Trophoblast cell (in vitro differentiated cells and primary cell): ENCODE results near the gene EFCAB14.

Experiments
- DNase-seq, 2 donors: peaks; one replicate each; pipeline ENCODE4 v3.0.0-alpha.2; 2016
- H2AFZ ChIP-seq: 2 replicates; pipeline ENCODE4 v1.6.1; 2013; ENCODE audit warnings: low read length, moderate library complexity, mild to moderate bottlenecking; ENCODE audit not compliant: insufficient read depth, poor library complexity
- H2AK5ac ChIP-seq: 2 replicates; pipeline ENCODE4 v1.6.1; 2013; ENCODE audit warnings: mild to moderate bottlenecking, low read length
- H2BK120ac ChIP-seq: 2 replicates; pipeline ENCODE4 v1.6.1; 2013; ENCODE audit warnings: low read length, mild to moderate bottlenecking, moderate library complexity; ENCODE audit not compliant: insufficient read depth, poor library complexity
- H2BK12ac ChIP-seq: 2 replicates; pipeline ENCODE4 v1.6.1; 2013; ENCODE audit warnings: mild to moderate bottlenecking, low read length, moderate library complexity
- H2BK5ac ChIP-seq: 2 replicates; pipeline ENCODE4 v1.6.1; 2013; ENCODE audit warnings: low read length, low read depth, moderate library complexity, mild to moderate bottlenecking; ENCODE audit not compliant: poor library complexity
- H3K14ac ChIP-seq: 2 replicates; pipeline ENCODE4 v1.6.1; 2013; ENCODE audit warnings: mild to moderate bottlenecking, low read length
- H3K18ac ChIP-seq: 2 replicates; pipeline ENCODE4 v1.6.1; 2013; ENCODE audit warnings: mild to moderate bottlenecking, low read length
- H3K23ac ChIP-seq: 2 replicates; pipeline ENCODE4 v1.6.1; 2013; ENCODE audit warnings: low read length
- H3K27ac ChIP-seq: 2 replicates; pipeline ENCODE4 v1.5.1; 2013; ENCODE audit warnings: low read depth, mild to moderate bottlenecking, inconsistent platforms, low read length, moderate library complexity
- H3K27me3 ChIP-seq: 2 replicates; pipeline ENCODE4 v1.6.1; 2013; ENCODE audit warnings: inconsistent platforms, mild to moderate bottlenecking, low read length, moderate library complexity; ENCODE audit not compliant: insufficient read depth
- H3K36me3 ChIP-seq, 2 experiments: 1 replicate in 1 of 2; 2 replicates in 1 of 2; pipeline ENCODE4 v1.6.1; 2013; ENCODE audit warnings: low read length in 2 of 2, mild to moderate bottlenecking in 2 of 2, moderate library complexity in 1 of 2; ENCODE audit not compliant: insufficient read depth in 2 of 2, control insufficient read depth in 1 of 2
- H3K4ac ChIP-seq: 2 replicates; pipeline ENCODE4 v1.6.1; 2013; ENCODE audit warnings: low read depth, mild to moderate bottlenecking, low read length, moderate library complexity
- H3K4me1 ChIP-seq, 2 experiments: 1 replicate in 1 of 2; 2 replicates in 1 of 2; pipeline ENCODE4 v1.6.1; 2013; ENCODE audit warnings: low read length in 2 of 2, mild to moderate bottlenecking in 2 of 2, moderate library complexity in 1 of 2; ENCODE audit not compliant: insufficient read depth in 2 of 2, control insufficient read depth in 1 of 2
- H3K4me2 ChIP-seq: 2 replicates; pipeline ENCODE4 v1.6.1; 2013; ENCODE audit warnings: inconsistent platforms, mild to moderate bottlenecking, low read length, moderate library complexity
- H3K4me3 ChIP-seq: 2 replicates; pipeline ENCODE4 v1.5.1; 2013; ENCODE audit warnings: mild to moderate bottlenecking, low read depth, low read length, inconsistent platforms
- H3K79me1 ChIP-seq: one replicate; pipeline ENCODE4 v1.6.1; 2013; ENCODE audit warnings: low read length
- H3K79me2 ChIP-seq: 2 replicates; pipeline ENCODE4 v1.6.1; 2013; ENCODE audit warnings: low read length, mild to moderate bottlenecking; ENCODE audit not compliant: control insufficient read depth, insufficient read depth, poor library complexity
- H3K9ac ChIP-seq: 2 replicates; pipeline ENCODE4 v1.6.1; 2013; ENCODE audit warnings: mild to moderate bottlenecking, low read length
- H3K9me3 ChIP-seq: 2 replicates; pipeline ENCODE4 v1.6.1; 2013; ENCODE audit warnings: low read depth, mild to moderate bottlenecking, control low read depth, inconsistent platforms, low read length; ENCODE audit not compliant: insufficient read depth
- H4K12ac ChIP-seq: 2 replicates; pipeline ENCODE4 v1.6.1; 2013; ENCODE audit warnings: low read depth, mild to moderate bottlenecking, low read length, moderate library complexity
- H4K8ac ChIP-seq: 2 replicates; pipeline ENCODE4 v1.6.1; 2013; ENCODE audit warnings: low read depth, mild to moderate bottlenecking, low read length, moderate library complexity
- H4K91ac ChIP-seq: one replicate; pipeline ENCODE4 v1.6.1; 2013; ENCODE audit warnings: low read depth, mild to moderate bottlenecking, low read length, moderate library complexity
- WGBS: extraction: QIAGEN DNeasy Blood & Tissue Kit; methylation state at CpG from one replicate; pipeline ENCODE4 v1.1.7; 2013; ENCODE audit warnings: missing lambda C conversion rate; ENCODE audit not compliant: insufficient read length, insufficient coverage; ENCODE audit errors: extremely low coverage; 5-methylcytosine and 5-hydroxymethylcytosine counted together

EFCAB14 gene

DNA sequence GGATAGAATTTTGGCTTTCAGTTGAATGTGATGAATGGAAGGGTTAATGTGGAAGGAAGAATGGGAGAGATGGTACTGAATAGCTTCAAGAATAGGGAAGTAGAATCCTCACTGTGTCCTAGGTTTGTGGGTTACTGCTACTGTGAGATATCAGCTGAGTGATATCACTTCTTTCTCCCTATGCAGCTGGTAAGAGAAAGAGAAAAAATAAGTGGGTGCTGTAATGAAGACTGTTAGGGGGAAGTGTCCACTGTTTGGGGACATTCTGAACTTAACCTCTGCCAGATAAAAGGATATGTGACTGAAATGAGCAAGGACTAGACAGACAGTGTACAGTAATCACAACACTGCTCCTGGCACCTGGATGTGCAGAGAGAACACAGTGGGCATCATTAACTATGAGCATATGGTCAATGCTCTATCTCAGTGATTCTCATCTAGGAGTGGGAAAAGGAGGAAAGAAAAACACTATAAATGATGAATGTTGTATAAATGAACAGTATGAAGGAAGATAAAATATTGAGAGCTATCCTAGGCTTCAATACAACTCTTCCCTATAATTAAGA is 76.7 kb downstream of the EFCAB14 start:
- Histone ChIP-seq H4K91ac (no peak overlapping the region), H3K14ac (no peak overlapping the region), H3K4me1 (no peaks in the 10 kb centered on the region), H2AK5ac (no peak overlapping the region), H3K18ac (no peak overlapping the region), H2BK120ac (no peak overlapping the region), H2BK5ac (no peak overlapping the region), H3K9ac (no peak overlapping the region), H3K9me3 (no peaks in the 10 kb centered on the region), H3K79me1 (no peaks in the 10 kb centered on the region), H3K4me3 (no peak overlapping the region), H3K4me2 (no peak overlapping the region), H3K23ac (no peak overlapping the region), H3K79me2 (no peaks in the 10 kb centered on the region), H2BK12ac (no peak overlapping the region), H4K8ac (no peak overlapping the region), H2AFZ (no peak overlapping the region), H3K36me3 (peaks cover 0 to 2% of the 10 kb centered on the region in 2 experiments), H4K12ac (no peak overlapping the region), H3K27ac (no peak overlapping the region), H3K27me3 (no peaks in the 10 kb centered on the region), H3K4ac (no peak overlapping the region)
- DNase-seq: no peak

DNA sequence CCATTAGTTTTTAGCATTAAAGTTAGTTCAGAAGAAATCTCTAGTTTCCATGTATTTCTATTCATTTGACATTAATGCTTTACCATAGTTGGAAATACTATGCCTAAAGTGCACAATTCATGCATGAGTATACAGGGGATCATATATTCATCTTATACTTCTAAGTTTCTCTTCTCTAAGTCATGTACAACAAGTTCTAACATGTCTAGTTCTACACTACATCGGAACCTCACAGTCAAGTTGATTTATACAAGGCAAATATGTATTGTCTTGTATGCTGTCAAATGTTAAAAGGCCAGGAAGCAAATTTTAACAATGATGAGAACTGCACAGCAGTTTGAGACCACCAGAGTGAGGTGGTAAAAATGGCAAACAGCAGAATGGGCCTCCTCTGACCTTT is 79.4 kb downstream of the EFCAB14 start:
- H3K9me3 ChIP-seq: no peaks in the 10 kb centered on the region
- H3K4ac ChIP-seq: no peak overlapping the region
- no peak overlapping the region for H4K12ac ChIP-seq
- no peak overlapping the region for H3K18ac ChIP-seq
- no peak overlapping the region for H2BK12ac ChIP-seq
- no peak overlapping the region for H4K91ac ChIP-seq
- no peak overlapping the region for H2AK5ac ChIP-seq
- DNase-seq: no peak
- peaks cover 2 to 6% of the 10 kb centered on the region in 2 experiments for H3K36me3 ChIP-seq
- H3K79me2 ChIP-seq: no peaks in the 10 kb centered on the region
- WGBS: no CpG with 5 or more reads among the region's 1 CpG
- no peak overlapping the region for H3K27ac ChIP-seq
- H3K4me2 ChIP-seq: no peak overlapping the region
- H3K27me3 ChIP-seq: no peaks in the 10 kb centered on the region
- H4K8ac ChIP-seq: no peak overlapping the region
- H2AFZ ChIP-seq: no peak overlapping the region
- H2BK5ac ChIP-seq: no peak overlapping the region
- H2BK120ac ChIP-seq: no peak overlapping the region
- no peak overlapping the region for H3K23ac ChIP-seq
- no peak overlapping the region for H3K14ac ChIP-seq
- H3K4me1 ChIP-seq: no peaks in the 10 kb centered on the region
- no peak overlapping the region for H3K4me3 ChIP-seq
- H3K9ac ChIP-seq: no peak overlapping the region
- H3K79me1 ChIP-seq: no peaks in the 10 kb centered on the region

- Histone ChIP-seq H2BK12ac (no peak overlapping the region), H2AK5ac (no peak overlapping the region), H3K27ac (no peak overlapping the region), H3K4me2 (no peak overlapping the region), H3K18ac (no peak overlapping the region), H2BK5ac (no peak overlapping the region), H2AFZ (no peak overlapping the region), H3K4me1 (no peaks in the 10 kb centered on the region), H2BK120ac (no peak overlapping the region), H3K23ac (no peak overlapping the region), H4K91ac (no peak overlapping the region), H4K12ac (no peak overlapping the region), H3K79me1 (no peaks in the 10 kb centered on the region), H3K9ac (no peak overlapping the region), H3K4me3 (no peak overlapping the region), H3K4ac (no peak overlapping the region), H3K79me2 (no peaks in the 10 kb centered on the region), H4K8ac (no peak overlapping the region), H3K27me3 (no peaks in the 10 kb centered on the region), H3K36me3 (peaks cover 4 to 9% of the 10 kb centered on the region in 2 experiments), H3K9me3 (no peaks in the 10 kb centered on the region), H3K14ac (no peak overlapping the region)
- DNase-seq: no peak
Measured at GRCh38 chr1:46638921-46639320, 80.0 kb downstream of the EFCAB14 start.

DNA sequence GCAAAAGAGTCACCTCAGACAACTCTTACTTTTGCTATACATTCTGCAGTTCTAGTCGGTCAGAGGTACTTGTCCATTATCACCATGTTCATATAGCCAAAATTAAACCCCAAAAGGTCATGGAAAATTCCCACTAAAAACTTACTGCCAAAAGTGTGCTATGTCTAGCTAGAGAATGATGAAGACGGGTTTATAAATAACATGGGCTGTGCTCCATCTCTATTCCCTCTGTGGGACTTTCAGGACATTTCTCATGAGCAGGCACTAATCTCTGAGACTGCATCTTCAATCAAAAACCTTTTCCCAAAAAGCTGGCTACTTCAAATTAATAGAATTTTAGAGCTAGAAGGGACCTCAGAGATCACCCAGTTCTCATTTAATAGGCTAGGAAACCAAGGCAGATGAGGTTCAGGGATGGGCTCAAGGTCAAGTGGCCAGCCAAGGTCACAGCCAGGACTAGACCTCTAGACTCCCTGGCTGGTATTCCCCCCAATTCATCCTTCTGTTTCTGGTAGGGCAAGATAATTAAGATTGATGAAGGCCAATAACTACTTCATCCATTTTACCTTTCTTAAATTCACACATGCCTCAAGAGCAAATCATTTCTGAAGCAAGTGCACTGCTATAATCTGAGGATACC is 81.3 kb downstream of the EFCAB14 start:
- Histone ChIP-seq H3K4me1 (no peaks in the 10 kb centered on the region), H3K18ac (no peak overlapping the region), H2AFZ (no peak overlapping the region), H3K4ac (no peak overlapping the region), H3K79me2 (no peaks in the 10 kb centered on the region), H3K23ac (no peak overlapping the region), H3K4me3 (no peak overlapping the region), H3K14ac (no peak overlapping the region), H2AK5ac (no peak overlapping the region), H3K36me3 (peaks cover 4 to 7% of the 10 kb centered on the region in 2 experiments), H3K27me3 (no peaks in the 10 kb centered on the region), H2BK12ac (no peak overlapping the region), H4K8ac (no peak overlapping the region), H4K12ac (no peak overlapping the region), H2BK120ac (no peak overlapping the region), H3K27ac (no peak overlapping the region), H3K9me3 (no peaks in the 10 kb centered on the region), H3K4me2 (no peak overlapping the region), H2BK5ac (no peak overlapping the region), H3K79me1 (no peaks in the 10 kb centered on the region), H4K91ac (no peak overlapping the region), H3K9ac (no peak overlapping the region)
- no CpG with 5 or more reads among the region's 2 CpGs for WGBS
- DNase-seq: no peak
